DMS79 (cell line): Measurements from ENCODE around the gene KIF16B.
"Not testable (repeated sequence)": the region's sequence is repeated elsewhere in the genome, so short reads cannot be mapped to it uniquely, and the experiment has no call there.

Source experiments
- DNase-seq: peaks from one replicate; lab custom pipeline; 2025; lab: John Stamatoyannopoulos, UW

Gene KIF16B

DNA sequence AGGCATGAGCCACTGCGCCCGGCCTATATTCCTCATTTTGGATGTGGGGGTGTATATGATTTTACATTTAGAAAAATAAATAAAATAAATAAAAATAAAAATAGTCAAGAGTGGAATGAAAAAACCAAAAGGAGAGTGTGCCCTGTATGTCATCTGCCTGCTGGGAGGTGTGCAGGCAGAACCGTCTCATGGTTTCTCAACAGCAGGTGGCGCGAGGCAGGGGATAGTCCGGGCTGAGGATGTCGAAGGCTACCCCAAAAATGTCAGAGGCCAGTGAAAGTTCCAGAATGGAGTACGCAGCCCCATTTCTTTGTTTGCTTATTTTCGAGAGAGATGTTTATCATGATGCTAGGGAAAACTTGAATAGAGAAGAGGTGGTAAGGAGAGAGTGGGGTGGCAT is 16.4 kb upstream of the KIF16B start:
- no peak for DNase-seq

DNA sequence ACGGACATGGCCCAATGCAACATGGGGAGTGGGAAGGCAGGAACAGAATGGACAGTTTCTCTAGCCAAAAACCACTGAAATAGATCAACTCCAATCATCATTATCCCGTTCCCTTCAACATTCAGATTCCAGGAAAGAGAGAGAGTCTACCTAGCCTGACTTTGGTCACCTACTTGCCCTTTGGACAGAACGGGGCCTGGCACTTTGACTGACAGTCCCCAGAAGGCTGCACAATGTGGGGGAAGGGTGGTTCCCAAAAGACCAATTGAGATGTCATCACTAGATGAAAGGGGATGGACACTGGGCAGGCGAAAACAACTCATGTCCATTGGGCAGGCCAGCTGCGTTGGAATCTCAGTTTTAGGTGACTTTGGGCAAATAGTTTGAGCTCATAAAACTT is 15.0 kb upstream of the KIF16B start:
- DNase-seq = no peak

DNA sequence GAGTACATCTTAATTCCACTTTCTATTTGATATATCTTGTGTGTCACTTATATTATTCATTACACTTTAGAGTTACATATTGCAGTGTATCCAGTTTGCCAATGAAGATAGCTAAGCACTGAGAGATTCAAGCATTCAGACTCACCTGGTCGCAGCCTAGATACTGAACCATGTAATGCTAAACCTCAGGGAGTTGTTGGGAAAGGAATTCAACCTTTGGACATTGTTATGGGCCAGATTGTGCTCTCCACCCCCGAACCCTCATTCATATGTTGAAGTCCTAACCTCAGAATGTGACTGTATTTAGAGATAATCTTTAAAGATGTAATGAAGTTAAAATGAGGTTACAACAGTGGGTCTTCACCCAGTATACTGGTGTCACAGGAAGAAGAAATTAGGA is 13.8 kb upstream of the KIF16B start:
- DNase-seq = no peak

DNA sequence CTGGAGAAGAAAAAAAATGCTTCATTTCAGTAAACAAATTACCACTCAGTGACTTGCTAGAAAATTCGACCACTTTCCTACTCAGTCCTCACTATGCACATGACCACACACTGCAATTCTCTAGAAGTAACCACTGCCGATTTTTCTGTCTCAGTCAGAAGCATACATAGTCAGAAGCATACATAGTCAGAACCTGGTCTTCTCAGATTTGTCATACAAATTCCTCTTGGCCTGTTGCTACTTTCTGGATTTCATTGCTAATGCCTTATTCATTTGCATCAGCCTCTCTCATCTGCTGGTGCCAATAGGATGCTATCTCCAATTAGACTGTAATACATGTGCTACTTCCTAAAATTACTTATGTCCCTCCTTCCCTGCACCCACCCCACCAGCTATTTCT is 10.2 kb upstream of the KIF16B start:
- DNase-seq = no peak

DNA sequence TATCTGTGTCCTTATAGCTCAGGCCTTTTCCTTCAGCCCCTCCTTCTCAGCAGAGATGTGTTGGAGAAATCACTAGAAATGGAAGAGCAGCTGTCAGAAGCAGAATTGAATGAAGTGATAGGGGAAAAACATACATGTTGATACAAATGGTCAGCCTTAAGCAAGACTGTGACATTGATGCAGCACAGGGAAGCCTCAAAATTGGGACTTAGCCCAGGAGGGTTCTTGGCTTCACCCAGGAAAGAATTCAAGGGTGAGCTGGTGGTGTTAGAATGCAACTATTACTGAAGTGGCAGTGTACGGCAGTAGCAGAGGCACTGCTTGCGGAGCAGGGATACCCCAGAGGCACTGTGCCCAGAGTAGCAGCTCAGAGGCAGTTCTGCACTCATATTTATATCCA is 8.0 kb upstream of the KIF16B start:
- no peak for DNase-seq

DNA sequence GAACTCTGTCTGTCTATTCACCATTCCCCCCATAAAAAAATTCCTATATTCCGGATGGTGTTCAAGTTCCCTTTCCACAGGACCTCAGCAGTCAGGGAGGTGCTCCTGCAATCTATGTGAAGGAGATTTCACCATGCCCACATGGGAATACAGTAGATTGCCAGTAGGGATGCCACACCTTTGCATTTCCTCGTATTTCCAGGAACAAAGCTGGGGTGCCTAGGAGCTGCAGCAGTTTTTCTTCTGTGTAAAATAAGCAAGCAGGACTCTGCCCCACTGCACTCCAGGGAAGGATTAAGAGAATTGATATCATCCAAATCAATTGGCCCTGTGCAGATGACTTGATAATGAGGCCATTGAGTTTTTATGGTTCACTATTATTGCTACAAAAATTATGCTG is 7.4 kb upstream of the KIF16B start:
- no peak for DNase-seq

DNA sequence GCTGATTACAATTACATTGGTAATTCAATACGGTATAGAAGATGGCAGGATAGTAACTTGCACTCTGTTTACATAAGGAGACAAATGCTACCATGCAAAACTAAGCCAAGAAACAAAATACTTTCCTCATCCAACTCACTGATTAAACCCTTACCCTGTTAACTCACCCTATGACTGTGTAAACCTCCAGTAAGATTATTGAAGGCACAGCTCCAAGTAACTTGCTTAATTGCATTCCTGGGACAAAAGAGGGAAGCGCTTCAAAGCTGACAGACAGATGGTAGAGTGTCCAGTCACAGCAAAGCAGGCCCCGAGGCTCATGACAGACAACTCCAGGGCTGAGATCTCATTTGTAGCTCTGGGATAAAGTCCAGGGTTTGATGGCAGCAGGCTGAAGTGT is 6.9 kb upstream of the KIF16B start:
- no peak for DNase-seq

DNA sequence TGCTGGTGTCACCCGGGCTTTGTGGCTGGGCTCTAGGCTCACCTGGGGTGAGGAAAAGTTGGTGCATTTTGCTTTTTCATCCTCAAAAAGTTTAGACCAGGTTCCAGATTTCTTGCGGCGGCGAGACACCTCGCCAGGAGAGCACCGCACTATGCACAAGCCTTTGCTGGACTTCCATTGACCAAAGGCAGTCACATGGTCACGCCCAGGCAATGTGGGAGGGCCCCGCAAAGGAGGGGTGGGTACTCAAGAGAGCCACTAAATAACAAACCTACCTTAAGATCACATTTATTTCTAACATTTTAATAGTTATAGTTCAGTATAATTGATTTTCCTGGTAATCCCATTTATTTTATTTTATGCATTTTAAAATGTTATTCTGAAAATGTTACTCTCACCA is 3.0 kb upstream of the KIF16B start:
- no peak for DNase-seq

DNA sequence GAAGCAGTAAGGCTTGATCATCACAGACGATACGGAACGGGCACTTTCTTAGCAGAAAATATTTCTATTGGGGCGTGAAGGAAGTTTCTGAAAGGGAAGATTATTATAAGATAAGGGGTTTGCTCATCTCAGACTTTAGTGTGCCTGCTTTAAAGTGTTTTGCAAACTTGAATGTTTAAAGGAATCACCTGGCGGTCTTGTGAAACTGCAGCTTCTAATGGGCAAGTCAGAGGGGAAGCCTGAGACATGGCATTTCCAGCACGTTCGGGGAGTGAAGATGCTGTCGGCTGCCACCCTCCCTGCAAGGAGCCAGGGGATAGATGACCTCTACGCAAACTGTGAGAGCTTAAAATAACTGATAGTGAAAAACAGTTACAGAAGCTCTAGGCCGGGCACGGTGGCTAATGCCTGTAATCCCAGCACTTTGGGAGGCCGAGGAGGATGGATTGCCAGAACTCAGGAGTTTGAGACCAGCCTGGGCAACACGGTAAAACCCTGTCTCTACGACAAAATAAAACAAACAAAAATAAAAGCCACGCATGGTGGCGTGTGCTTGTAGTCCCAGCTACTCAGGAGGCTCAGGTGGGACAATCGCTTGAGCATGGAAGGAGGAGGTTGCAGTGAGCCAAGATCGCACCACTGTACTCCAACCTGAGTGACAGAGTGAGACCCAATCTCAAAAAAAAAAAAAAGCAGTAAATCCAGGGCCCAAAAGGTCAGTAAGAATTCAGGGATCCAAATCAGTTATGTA is 2.3 kb upstream of the KIF16B start:
- DNase-seq = no peak

DNA sequence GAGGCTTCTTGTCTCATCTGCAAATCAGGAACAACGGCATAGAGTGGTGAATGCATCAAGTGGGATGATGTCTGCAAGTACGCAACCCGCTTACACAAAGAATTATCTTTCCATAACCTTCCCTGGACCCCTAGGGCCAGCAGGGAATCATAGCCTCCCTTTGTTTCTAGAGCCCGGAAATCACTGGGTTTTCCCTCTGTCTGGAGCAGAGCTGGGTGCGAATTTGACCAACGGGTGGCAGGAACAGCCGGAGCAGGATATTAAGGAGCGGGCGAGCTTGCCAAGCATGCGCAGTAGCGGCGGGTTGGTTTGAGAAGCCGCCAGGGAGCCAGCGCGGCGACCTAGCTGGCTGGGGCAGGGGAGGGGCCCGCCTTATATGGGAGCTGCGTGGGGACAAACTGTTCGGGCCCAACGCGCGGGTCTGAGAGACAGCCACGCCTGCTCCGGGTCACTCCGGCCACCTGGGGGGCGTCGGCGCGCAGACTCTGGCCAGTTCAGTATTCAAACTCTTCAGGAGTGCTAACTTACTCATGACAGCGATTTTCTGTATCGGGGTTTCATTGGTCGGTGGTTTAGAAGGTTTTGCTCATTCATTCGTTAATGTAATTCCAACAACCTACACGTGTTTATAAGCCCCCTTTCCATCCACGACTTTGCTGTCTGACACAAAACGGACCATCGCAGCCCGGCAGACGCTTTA is 1.6 kb upstream of the KIF16B start:
- DNase-seq = no peak

DNA sequence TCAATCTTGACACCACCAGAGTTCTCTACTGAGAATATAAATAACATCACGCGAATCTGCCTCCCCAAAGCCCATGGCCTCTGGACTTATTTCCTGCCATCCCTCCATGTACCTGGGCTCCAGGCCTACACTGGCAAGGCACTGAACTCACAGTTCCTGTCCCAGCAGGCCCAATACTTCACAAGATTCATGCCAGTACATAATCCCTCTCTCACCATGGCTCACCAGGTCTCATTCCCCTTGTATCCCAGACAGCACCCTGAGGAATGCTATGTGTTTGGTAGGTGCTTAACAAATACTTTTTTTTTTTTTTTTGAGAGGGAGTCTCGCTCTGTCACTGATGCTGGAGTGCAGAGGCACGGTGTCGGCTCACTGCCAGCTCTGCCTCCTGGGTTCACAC is 1.9 kb downstream of the KIF16B start:
- no peak for DNase-seq

DNA sequence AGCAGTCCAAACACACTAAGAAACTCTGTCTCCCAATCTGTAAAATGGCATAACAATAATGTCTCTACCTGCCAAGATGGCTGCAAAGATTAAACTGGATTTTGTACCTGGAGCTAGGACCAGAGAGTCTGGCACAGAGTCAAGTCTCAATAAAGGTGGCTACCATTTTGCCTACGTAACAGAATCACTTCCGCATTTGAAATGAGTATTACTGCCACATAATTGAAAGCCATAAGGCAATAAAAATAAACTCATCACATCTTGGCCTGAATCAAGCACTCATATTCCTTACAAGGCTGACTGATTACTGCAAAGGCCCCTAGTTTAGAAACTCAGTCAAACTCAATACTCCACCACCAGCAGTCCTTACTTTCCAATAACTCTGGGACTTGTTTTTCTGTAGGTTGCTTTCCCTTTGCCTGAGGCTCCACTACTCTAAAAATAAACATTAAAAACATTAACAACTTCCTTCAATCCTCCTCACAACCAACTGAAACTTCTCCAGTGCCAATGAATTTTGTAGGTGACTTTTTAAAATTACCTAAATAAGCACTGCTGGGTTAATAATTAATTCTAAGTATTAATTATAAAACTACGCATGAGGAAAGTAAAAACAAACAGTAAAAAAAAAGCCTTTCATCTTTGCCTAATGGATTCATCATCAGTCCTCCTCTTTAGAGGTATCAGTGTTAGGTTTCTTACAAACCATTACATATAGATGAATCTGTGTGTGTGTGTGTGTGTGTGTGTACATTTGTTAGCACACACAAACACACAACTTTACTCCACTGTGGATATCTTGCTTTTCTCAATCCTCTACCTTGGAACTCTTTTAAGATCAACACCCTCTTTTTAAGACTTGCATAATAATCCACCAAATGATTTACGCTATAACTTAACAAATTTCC is 3.7 kb downstream of the KIF16B start:
- no peak for DNase-seq

DNA sequence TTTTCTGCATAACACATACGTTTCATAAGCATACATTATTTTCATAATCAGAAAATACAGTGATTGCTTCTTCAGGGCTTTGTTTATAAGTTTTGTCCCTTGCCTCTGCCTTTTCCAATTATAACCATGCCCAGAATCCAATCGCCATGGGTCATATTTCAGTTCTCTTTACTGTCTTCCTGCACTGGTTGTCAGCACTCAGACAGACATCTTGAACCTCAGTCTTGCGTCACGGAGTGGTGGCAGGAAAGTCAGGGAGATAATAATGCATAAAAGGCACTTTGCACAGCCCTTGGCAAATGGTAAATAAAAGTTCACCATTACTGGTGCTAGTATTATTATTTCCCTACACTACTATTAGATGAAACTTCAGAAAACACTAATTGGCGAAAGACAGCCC is 7.2 kb downstream of the KIF16B start:
- no peak for DNase-seq

DNA sequence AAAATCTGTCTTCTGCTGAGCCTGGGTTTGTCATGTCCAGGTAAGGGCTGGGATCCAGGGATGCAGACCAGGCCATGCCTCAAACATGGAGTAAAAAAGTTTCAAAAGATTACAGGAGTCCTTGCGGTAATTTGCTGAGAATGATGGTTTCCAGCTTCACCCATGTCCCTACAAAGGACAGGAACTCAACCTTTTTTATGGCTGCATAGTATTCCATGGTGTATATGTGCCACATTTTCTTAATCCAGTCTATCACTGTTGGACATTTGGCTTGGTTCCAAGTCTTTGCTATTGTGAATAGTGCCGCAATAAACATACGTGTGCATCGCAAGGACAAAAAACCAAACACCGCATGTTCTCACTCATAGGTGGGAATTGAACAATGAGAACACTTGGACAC is 9.2 kb downstream of the KIF16B start:
- not testable (repeated sequence) for DNase-seq

DNA sequence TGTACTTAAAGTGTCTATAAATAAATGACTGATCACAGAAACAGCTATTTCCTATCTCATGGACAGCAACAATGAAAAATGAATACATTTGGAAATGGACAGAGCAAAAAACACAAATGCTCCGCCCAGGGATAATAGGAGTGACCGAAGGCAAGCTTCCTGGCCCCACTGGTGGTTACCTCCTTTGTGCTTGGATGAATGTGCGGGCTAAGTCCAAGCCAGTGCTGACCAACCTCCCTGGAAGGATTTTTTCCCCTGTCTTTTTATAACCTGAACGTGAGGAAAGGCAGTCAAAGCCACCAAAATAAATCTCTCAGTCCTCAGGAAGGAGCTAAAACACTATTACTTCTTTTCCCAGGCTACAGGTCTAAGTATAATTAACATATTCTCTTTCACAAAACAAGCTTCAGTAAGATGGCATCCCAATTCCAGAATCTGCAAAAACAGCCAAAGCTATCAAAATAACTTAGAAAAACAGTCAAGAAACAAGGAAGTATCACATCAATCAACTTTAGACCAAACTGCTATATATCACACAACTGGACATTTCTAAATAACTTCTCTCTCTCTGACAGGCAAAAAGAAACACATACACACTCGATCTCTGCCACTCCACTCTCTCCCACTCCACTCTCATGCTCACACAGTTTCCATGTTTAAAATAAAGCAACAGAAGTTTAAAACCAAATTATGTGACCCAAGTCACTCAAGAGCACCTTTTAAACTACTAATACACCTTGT is 10.0 kb downstream of the KIF16B start:
- DNase-seq = no peak

DNA sequence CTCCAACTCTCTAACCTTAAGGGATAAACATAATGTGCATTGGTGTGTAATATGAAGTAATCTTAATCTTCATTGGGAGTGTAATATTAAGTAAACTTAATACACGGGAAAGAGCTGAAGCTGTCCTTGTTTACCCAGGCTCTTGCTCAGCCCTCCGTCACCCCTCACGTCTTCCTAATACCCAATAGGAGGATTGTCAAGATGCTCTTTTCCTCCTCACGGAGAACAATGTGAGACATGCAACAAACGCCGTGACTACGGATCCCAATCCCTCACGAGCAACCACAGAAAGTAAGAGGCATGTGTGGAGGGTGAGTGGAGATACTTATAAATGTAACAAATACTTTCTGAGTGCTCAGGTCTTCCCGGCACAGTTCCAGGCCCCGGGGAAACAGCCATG is 11.0 kb downstream of the KIF16B start:
- no peak for DNase-seq

DNA sequence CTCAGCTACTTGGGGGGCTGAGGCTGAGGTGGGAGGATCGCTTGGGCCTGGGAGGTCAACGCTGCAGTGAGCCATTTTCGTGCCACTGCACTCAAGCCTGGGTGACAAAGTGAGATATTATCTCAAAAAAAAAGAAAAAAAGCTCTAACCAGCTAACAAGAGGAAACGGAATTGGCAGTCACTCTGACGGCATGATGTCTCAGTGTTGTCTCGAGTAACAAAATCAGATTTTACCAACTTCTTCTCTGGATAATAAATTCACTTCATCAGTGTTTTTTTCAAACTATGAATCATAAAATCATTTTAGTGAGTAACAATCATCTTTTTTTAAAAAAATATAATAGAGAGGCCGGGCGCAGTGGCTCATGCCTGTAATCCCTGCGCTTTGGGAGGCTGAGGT is 12.6 kb downstream of the KIF16B start:
- no peak for DNase-seq

DNA sequence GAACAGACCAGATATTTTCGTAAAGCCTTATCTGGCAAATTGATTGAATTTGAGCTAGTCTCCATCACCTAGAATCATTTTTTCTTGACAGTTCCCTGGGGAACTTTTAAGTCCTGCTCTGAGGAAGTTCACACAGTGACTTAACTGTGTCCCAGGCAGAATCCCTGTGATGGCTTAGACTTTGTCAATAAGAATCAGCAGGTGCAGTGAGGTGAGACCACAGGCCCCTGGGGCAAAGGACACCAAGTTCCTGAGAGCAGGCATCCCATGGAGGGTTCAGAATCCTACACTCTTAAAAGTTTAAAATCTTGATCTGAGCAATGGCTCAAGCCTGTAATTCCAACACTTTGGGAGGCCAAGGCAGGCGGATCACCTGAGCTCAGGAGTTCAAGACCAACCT is 13.0 kb downstream of the KIF16B start:
- no peak for DNase-seq

DNA sequence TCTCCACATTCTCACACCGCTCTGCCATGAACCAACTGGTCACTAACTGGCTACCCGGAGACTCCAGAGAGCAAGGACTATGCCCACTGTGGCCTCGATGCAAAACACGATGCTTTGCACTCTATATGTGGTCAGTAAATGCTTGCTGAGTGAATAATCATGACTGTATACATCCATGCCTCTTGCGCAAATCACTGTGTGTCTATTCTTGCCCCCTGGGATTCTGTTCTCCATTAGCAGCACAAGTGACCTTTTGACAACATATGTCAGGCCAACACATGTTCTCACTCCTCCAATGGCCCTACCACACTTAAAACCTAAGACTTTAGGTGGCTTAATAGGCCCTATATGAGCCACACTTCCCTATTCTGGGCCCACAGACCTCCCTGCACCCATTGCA is 16.9 kb downstream of the KIF16B start:
- DNase-seq = no peak

DNA sequence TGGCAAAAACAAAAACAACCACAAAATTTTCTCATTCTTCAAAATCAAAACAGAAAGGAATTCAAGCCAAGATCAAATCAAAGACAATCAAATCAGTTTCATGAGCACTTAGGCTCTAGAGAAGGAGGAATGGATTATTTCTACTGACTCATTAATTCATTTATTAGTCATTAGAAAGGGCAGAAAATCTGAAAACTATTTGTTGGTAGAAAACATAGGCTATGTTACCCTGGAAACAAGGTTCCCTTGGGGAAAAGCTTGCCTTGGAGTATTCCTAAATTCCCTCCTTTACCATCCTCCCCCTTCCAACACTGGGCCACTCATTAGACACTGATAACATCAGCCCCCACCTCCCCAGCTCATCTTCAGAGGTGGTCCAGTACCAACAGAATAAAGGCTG is 17.5 kb downstream of the KIF16B start:
- DNase-seq = no peak

DNA sequence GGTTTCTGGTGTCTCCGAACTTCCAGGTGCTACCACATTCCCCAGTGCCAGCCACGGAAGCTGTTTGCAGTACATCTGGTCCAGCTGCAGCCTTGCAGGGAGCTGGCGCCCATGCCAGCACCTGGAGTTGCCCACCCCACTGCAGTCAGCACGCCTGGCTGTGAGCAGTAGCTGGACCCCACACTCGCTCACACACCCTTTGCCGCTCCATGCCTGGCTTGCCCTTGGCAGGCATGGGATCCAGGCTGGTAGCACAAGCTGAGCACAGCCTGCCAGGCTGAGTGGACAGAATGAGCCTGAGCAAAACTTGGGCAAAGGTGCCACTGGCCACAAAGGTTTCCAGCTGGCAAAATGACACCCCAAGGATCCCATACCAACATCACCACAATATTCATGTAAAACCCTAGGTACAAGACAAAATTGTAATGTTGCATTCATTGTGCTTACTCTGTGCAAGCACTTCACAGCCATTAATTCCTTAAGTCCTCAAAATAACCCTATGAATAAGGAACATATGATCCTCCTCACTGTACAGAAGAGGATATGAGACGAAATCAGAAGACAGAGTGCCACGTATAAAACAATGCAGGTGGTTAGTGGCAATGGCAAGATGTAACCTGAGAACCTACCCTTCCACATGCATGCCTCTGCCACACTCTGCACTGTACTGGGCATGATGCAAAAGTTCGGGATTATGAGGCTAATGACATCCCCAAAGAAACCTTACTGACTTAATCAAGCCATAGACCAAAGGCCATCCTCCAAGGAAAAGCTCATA is 18.3 kb downstream of the KIF16B start:
- no peak for DNase-seq
